ENCODE measurements around the gene MMADHC. TPM values are rescaled to one million over a fixed set of nuclear protein-coding genes. Genes with fewer than 3 reads are reported as not detected.

MMADHC gene
- total and polyA plus RNA-seq, 10 donors = 38.0 to 85.6 (median 66.2) TPM

- no peak for DNase-seq
- no peak overlapping the region for H3K4me3 ChIP-seq
- H3K27me3 ChIP-seq (replicated peaks in 1 of 7) = no peaks in the 10 kb centered on the region
- H3K4me1 ChIP-seq = no peaks in the 10 kb centered on the region
- no peaks in the 10 kb centered on the region for H3K9me3 ChIP-seq
- WGBS, 5 donors = 84 to 87% (median 86%) methylated on average over 7 of the region's 7 CpGs
- intact Hi-C loops (cut with DNase I; ENCODE audit: low total_unique reads) = no loop called here
- TF ChIP-seq POLR2AphosphoS5 (IDR thresholded peaks at IDR 0.05) = no peak
- TF ChIP-seq, protein P1, sequence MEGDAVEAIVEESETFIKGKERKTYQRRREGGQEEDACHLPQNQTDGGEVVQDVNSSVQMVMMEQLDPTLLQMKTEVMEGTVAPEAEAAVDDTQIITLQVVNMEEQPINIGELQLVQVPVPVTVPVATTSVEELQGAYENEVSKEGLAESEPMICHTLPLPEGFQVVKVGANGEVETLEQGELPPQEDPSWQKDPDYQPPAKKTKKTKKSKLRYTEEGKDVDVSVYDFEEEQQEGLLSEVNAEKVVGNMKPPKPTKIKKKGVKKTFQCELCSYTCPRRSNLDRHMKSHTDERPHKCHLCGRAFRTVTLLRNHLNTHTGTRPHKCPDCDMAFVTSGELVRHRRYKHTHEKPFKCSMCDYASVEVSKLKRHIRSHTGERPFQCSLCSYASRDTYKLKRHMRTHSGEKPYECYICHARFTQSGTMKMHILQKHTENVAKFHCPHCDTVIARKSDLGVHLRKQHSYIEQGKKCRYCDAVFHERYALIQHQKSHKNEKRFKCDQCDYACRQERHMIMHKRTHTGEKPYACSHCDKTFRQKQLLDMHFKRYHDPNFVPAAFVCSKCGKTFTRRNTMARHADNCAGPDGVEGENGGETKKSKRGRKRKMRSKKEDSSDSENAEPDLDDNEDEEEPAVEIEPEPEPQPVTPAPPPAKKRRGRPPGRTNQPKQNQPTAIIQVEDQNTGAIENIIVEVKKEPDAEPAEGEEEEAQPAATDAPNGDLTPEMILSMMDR (IDR thresholded peaks at IDR 0.05 in 8 of 11, conservative IDR thresholded peaks at IDR 0.05 in 3 of 11) = no peak
- no peak for TF ChIP-seq POLR2A (IDR thresholded peaks at IDR 0.05)
- H3K27ac ChIP-seq = no peak overlapping the region
- no peaks in the 10 kb centered on the region for H3K36me3 ChIP-seq
Observed at GRCh38 chr2:149611100-149611820, 23.7 kb upstream of the MMADHC start.

GRCh38 chr2:149606251-149606811 lies 18.8 kb upstream of the MMADHC start:
- Histone ChIP-seq H3K4me1 (no peaks in the 10 kb centered on the region), H3K27me3 (replicated peaks in 1 of 7) (no peaks in the 10 kb centered on the region), H3K9me3 (peaks cover 0 to 4% (median 0%) of the 10 kb centered on the region in 8 donors), H3K36me3 (no peaks in the 10 kb centered on the region), H3K27ac (no peak overlapping the region), H3K4me3 (no peak overlapping the region)
- no peak for DNase-seq
- intact Hi-C loops (cut with DNase I; ENCODE audit: low total_unique reads) = no loop called here
- TF ChIP-seq POLR2A (IDR thresholded peaks at IDR 0.05) (no peak), POLR2AphosphoS5 (IDR thresholded peaks at IDR 0.05) (no peak)
- TF ChIP-seq, protein P1 (IDR thresholded peaks at IDR 0.05 in 8 of 11, conservative IDR thresholded peaks at IDR 0.05 in 3 of 11) = no peak

DNA sequence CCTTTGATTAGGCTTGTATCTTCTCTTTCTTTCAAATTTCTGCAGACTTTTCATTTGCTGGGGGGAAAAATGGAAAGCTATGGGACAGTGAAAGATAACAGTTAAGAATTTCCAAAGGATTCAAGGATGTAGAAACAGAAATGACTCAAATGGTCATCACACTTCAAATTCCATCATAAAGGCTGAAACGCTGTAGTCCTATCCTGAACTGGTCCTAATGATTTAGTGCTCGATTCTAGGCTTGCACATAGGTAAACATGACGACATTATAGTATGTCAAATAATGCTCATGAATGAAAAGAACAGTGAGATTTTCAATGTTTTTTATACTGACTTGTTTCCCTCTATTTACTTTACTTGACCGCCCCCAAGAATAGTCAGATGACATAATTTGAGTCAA lies 15.7 kb upstream of the MMADHC start:
- 94 to 99% (median 95%) methylated on average over 4 of the region's 4 CpGs for WGBS, 5 donors
- Histone ChIP-seq H3K27ac (no peak overlapping the region), H3K27me3 (replicated peaks in 1 of 7) (no peaks in the 10 kb centered on the region), H3K4me3 (no peak overlapping the region), H3K36me3 (no peaks in the 10 kb centered on the region), H3K4me1 (no peaks in the 10 kb centered on the region), H3K9me3 (peaks cover 0 to 12% (median 3%) of the 10 kb centered on the region in 8 donors)
- intact Hi-C loops (cut with DNase I; ENCODE audit: low total_unique reads) = no loop called here
- TF ChIP-seq POLR2A (IDR thresholded peaks at IDR 0.05) (no peak), POLR2AphosphoS5 (IDR thresholded peaks at IDR 0.05) (no peak)
- TF ChIP-seq, protein P1 (IDR thresholded peaks at IDR 0.05 in 8 of 11, conservative IDR thresholded peaks at IDR 0.05 in 3 of 11) = no peak
- no peak for DNase-seq

GRCh38 chr2:149601141-149601796 lies 13.7 kb upstream of the MMADHC start:
- Histone ChIP-seq H3K27ac (no peak overlapping the region), H3K9me3 (peaks cover 0 to 12% (median 3%) of the 10 kb centered on the region in 8 donors), H3K36me3 (no peaks in the 10 kb centered on the region), H3K27me3 (replicated peaks in 1 of 7) (no peaks in the 10 kb centered on the region), H3K4me1 (peaks cover 4 to 11% (median 9%) of the 10 kb centered on the region in 6 donors), H3K4me3 (no peak overlapping the region)
- DNase-seq = no peak
- TF ChIP-seq POLR2AphosphoS5 (IDR thresholded peaks at IDR 0.05) (no peak), POLR2A (IDR thresholded peaks at IDR 0.05) (no peak)
- TF ChIP-seq, protein P1 (IDR thresholded peaks at IDR 0.05 in 8 of 11, conservative IDR thresholded peaks at IDR 0.05 in 3 of 11) = no peak
- intact Hi-C loops (cut with DNase I; ENCODE audit: low total_unique reads) = no loop called here
- WGBS, 5 donors = 26 to 37% (median 29%) methylated on average over 3 of the region's 3 CpGs
